ENCODE data around the gene PRUNE1. TPM values are rescaled to one million over a fixed set of nuclear protein-coding genes. Genes with fewer than 3 reads are reported as not detected.

Gene PRUNE1
- total RNA-seq, 2 experiments from 2014 or later: 18.8 to 20.8 TPM

DNA sequence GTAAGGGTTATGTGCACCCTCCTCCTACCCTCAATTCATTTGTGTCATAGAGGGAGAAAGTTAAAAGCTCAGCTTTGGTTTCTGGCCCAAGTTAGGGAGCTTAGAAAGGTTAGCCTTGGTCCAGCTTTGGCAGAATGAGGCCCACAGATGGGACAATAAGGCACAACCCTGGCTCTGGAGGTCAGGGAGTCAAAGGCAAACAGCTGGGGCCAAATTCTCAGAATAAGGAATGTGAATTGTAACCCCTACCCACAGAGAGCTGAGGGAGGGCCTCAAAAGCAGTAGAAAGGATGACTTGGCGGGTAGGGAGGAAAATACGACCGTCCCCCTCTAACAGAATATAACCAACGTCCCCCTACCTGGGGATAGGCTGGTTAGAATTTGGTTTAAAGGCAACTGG is 42.6 kb upstream of the PRUNE1 start:
- H3K79me2 ChIP-seq (ENCODE audit: insufficient read depth, low read depth, low read length): peaks cover 5% of the 10 kb centered on the region; the same call in 1 of the 2 replicates
- H4K20me1 ChIP-seq (ENCODE audit: insufficient read depth, low read length): no peaks in the 10 kb centered on the region
- no peak overlapping the region for H3K4me2 ChIP-seq (ENCODE audit: low read length)
- H3K9me2 ChIP-seq (ENCODE audit: insufficient read depth, low read length): no peaks in the 10 kb centered on the region
- no peak overlapping the region for H3K27ac ChIP-seq (ENCODE audit: low read depth, low read length, poor library complexity, severe bottlenecking)
- POLR2A ChIA-PET: interaction anchor here (0.6 kb wide), 2 partner anchors 77 to 134 kb away, joined by 3 to 4 read pairs; no protein-coding TSS in a partner anchor
- peaks cover 82% of the 10 kb centered on the region for H3K36me3 ChIP-seq (ENCODE audit: insufficient read depth, low read length)
- CTCF ChIA-PET (ENCODE audit: unreplicated experiment): no interaction called here
- intact Hi-C loops (cut with micrococcal nuclease; ENCODE audit: unreplicated experiment): no loop called here
- TF ChIP-seq EZH2phosphoT487 (IDR thresholded peaks at IDR 0.05; ENCODE audit: borderline replicate concordance, low read depth, low read length): no peak
- TF ChIP-seq, protein P1, sequence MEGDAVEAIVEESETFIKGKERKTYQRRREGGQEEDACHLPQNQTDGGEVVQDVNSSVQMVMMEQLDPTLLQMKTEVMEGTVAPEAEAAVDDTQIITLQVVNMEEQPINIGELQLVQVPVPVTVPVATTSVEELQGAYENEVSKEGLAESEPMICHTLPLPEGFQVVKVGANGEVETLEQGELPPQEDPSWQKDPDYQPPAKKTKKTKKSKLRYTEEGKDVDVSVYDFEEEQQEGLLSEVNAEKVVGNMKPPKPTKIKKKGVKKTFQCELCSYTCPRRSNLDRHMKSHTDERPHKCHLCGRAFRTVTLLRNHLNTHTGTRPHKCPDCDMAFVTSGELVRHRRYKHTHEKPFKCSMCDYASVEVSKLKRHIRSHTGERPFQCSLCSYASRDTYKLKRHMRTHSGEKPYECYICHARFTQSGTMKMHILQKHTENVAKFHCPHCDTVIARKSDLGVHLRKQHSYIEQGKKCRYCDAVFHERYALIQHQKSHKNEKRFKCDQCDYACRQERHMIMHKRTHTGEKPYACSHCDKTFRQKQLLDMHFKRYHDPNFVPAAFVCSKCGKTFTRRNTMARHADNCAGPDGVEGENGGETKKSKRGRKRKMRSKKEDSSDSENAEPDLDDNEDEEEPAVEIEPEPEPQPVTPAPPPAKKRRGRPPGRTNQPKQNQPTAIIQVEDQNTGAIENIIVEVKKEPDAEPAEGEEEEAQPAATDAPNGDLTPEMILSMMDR (conservative IDR thresholded peaks at IDR 0.05; ENCODE audit: low read length): no peak
- H3K9me3 ChIP-seq (ENCODE audit: low read length): no peaks in the 10 kb centered on the region
- no peak for DNase-seq (ENCODE audit: low spot score)
- BruUV-seq (replicated peaks): no TSS peak
- no peak overlapping the region for H3K4me3 ChIP-seq (ENCODE audit: low read depth, low read length, poor library complexity, severe bottlenecking)
- no peak overlapping the region for H2AFZ ChIP-seq (ENCODE audit: low read length)
- no peaks in the 10 kb centered on the region for H3K4me1 ChIP-seq (ENCODE audit: insufficient read depth, low read length, poor library complexity, severe bottlenecking)

DNA sequence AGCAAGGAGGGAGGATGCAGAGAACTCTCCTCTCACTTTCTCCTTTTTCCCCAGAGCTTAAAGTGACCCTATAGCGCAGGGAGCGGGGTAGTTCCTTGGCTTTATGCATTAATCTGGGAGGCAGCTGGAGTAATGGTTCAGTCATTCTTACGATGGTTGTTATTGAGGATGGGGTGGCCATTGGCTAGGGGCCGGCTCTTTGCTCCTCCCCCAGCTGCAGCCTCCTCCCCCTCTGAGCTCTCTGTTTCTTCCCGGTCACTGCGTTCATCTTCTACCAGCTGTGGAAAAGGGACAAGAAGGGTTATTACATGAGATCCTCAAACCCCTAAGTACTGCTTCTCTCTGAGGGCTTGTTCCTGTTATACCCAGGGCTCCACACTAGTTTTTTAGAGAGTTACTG is 42.2 kb upstream of the PRUNE1 start:
- Histone ChIP-seq H2AFZ (ENCODE audit: low read length) (no peak overlapping the region), H3K9me3 (ENCODE audit: low read length) (no peaks in the 10 kb centered on the region), H3K27ac (ENCODE audit: low read depth, low read length, poor library complexity, severe bottlenecking) (no peak overlapping the region), H3K36me3 (ENCODE audit: insufficient read depth, low read length) (peaks cover 78% of the 10 kb centered on the region), H3K4me2 (ENCODE audit: low read length) (no peak overlapping the region), H3K9me2 (ENCODE audit: insufficient read depth, low read length) (no peaks in the 10 kb centered on the region), H4K20me1 (ENCODE audit: insufficient read depth, low read length) (no peaks in the 10 kb centered on the region), H3K4me3 (ENCODE audit: low read depth, low read length, poor library complexity, severe bottlenecking) (no peak overlapping the region), H3K4me1 (ENCODE audit: insufficient read depth, low read length, poor library complexity, severe bottlenecking) (no peaks in the 10 kb centered on the region), H3K79me2 (ENCODE audit: insufficient read depth, low read depth, low read length) (peaks cover 9% of the 10 kb centered on the region; the same call in 1 of the 2 replicates)
- POLR2A ChIA-PET: interaction anchor here (0.6 kb wide), 3 partner anchors 30 to 135 kb away, joined by 3 to 4 read pairs (median 4); no protein-coding TSS in a partner anchor
- CTCF ChIA-PET (ENCODE audit: unreplicated experiment): no interaction called here
- no peak for TF ChIP-seq EZH2phosphoT487 (IDR thresholded peaks at IDR 0.05; ENCODE audit: borderline replicate concordance, low read depth, low read length)
- TF ChIP-seq, protein P1 (conservative IDR thresholded peaks at IDR 0.05; ENCODE audit: low read length): no peak
- no TSS peak for BruUV-seq (replicated peaks)
- intact Hi-C loops (cut with micrococcal nuclease; ENCODE audit: unreplicated experiment): no loop called here
- no peak for DNase-seq (ENCODE audit: low spot score)

DNA sequence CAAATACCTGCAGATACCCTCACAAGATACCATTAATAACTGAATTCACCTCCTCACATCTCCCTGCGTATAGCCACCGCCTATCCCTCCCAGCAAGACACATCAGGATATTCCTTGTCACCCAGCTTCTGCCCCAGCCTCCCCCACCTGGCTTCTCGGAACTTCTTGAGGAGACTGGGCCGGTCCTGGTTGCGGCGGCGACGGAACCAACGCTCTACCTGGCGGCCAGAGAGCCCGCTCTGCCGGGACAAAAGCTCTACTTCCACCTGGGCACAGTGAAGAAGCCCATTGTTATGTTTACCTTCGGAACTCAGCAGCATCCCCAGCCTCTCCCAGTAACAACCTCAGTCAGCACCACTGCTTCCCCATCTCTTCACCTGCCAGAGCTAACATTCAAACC is 40.3 kb upstream of the PRUNE1 start:
- Histone ChIP-seq H3K27ac (ENCODE audit: low read depth, low read length, poor library complexity, severe bottlenecking) (no peak overlapping the region), H3K4me3 (ENCODE audit: low read depth, low read length, poor library complexity, severe bottlenecking) (no peak overlapping the region), H3K9me3 (ENCODE audit: low read length) (no peaks in the 10 kb centered on the region), H4K20me1 (ENCODE audit: insufficient read depth, low read length) (no peaks in the 10 kb centered on the region), H3K79me2 (ENCODE audit: insufficient read depth, low read depth, low read length) (peaks cover 29% of the 10 kb centered on the region; the same call in 1 of the 2 replicates), H3K4me2 (ENCODE audit: low read length) (no peak overlapping the region), H3K4me1 (ENCODE audit: insufficient read depth, low read length, poor library complexity, severe bottlenecking) (peaks cover 14% of the 10 kb centered on the region), H3K9me2 (ENCODE audit: insufficient read depth, low read length) (no peaks in the 10 kb centered on the region), H2AFZ (ENCODE audit: low read length) (no peak overlapping the region), H3K36me3 (ENCODE audit: insufficient read depth, low read length) (peaks cover 62% of the 10 kb centered on the region)
- intact Hi-C loops (cut with micrococcal nuclease; ENCODE audit: unreplicated experiment): no loop called here
- POLR2A ChIA-PET: no interaction called here
- no peak for TF ChIP-seq EZH2phosphoT487 (IDR thresholded peaks at IDR 0.05; ENCODE audit: borderline replicate concordance, low read depth, low read length)
- TF ChIP-seq, protein P1 (conservative IDR thresholded peaks at IDR 0.05; ENCODE audit: low read length): no peak
- no TSS peak for BruUV-seq (replicated peaks)
- CTCF ChIA-PET (ENCODE audit: unreplicated experiment): no interaction called here
- no peak for DNase-seq (ENCODE audit: low spot score)

All from OCI-LY7 (cell line).